Hematopoietic multipotent progenitor cell (in vitro differentiated cells): ENCODE data around the gene RWDD2A. TPM values are rescaled to one million over a fixed set of nuclear protein-coding genes. Genes with fewer than 3 reads are reported as not detected.
A peak's percentile ranks its signal among the peaks of the same experiment; 100 is the strongest.

Source experiments
- DNase-seq, 3 donors: peaks; one replicate each; pipeline ENCODE4 v3.0.0-alpha.2; 2011 to 2015; ENCODE audit warnings: low read depth in 2 of 3, low spot score in 2 of 3
- total RNA-seq: library from RNA; depleted of rRNA; stranded (reverse); fragments of >200 nt; gene quantifications from one replicate; pipeline ENCODE4 v1.2.3, GENCODE V29; 2012

Gene RWDD2A
- total RNA-seq, 1 donor = 0.81 TPM

DNA sequence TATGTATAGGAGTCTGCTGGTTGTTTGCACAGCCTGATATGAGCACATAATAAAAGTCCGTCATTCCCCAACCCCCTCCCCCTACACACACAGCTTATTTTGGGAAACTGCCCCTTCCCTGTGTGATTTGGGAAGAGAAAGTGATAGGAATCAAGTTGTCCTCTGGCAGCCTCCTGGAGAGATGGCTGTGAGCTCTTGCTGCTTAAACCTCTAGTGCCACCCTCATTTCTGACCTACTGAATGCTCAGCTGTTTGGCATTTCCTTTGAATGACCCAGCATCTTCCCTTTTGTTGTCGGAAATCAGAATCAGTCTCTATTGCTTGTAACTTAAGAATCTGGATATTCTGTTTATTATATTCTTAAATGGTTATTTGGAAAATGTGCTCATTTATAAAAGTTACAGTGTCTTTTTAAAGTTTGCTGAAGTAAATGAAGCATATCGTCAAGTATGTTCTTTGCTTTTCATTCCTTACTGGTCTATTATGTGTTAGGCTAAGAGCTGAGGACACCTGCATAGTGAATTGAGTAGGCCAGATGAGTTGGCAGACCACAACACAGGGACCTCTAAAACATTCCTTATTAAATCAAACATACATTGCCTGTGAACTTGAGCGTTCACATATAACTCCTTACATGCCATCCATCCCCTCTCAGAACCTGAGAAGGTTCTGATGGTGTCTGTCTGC is 5.5 kb downstream of the RWDD2A start:
- DNase-seq = no peak

DNA sequence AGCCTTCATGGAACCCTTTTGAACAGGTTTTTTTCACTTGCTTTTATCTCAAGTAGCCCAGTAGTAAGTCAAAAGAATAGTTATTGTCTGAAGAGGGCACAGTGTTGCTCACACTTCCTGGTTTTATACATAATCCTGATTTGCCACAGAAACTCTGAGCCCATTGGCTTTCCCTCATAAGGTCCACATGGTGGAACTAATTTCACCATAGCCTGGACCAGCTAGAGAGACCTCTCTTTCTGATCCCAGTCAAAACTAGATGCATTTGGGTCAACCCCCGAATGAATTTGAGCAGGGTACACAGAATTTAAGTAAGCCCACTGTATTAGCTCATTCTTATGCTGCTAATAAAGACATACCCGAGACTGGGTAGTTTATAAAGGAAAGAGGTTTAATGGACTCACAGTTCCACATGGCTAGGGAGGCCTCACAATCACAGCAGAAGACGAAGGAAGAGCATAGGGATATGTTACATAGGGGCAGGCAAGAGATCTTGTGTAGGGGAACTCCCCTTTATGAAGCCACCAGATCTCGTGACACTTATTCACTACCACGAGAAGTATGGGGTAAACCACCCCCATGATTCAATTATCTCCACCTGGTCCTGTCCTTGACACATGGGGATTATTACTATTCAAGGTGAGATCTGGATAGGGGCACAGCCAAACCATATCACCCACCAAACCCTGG is 6.2 kb downstream of the RWDD2A start:
- no peak for DNase-seq

GRCh38 chr6:83199863-83200225 is 6.7 kb downstream of the RWDD2A start:
- DNase-seq = no peak

- DNase-seq = no peak
Measured at GRCh38 chr6:83202031-83202430, 8.9 kb downstream of the RWDD2A start.

DNA sequence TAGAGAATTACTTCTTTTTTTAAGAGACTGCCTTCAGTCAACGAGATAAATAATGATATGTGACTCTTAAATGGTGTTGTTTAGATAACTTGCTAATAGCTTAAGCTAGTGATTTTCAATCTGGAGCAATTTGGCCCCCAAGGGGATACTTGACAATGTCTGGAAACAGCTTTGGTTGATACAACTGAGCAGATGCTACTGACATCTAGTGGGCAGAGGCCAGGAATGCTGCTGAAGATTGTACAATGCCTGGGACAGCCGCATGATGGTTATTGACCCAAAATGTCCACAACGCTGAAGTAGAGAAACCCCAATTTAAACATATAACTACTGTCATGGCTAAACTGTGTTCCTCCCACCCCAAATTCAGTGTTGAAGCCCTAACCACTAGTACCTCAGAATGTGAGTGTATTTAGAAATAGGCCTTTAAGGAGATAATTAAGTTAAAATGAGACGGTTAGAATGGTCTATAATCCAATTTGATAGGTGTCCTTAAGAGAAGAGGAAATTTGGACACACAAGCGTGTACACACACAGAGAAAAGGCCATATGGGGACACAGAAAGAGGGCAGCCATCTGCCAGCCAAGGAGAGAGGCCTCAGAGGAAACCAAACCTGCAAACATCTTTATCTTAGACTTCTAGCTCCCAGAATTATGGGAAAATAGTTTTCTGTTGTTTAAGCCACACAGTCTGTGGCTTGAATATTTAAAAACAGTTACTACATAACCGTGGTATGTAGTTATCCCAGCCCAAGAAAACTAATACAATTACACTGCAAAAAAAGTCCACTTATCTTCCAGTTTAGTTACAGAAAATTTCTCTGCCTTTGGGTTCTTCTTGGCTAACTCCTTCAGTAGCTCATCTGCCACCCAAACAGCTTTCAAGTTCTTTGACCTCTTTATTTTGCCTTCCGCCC is 22.2 kb downstream of the RWDD2A start:
- DNase-seq = peak in 2 of 3 donors; percentile 57 to 84

DNA sequence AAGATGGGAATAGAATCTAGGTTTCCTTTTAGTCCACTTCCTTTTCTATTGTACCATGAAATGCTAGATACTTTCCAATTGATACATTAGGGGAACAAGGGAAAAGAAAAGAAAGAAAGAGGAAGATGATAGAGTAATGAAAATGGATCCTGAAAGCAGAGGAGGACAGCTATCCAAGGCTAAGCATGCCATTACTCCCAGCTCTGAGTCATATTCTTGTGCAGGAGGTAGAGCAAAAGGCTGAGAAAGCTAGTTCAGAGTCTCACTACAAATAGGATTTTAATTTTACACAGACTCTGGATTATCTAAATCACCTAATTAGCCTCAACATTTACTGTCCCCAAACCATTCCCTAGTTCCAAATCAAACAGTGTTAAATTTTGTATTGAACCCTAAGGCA is 23.6 kb downstream of the RWDD2A start:
- no peak for DNase-seq

- DNase-seq = no peak
Measured at GRCh38 chr6:83218646-83219045, 25.5 kb downstream of the RWDD2A start.

GRCh38 chr6:83220121-83220520 is 27.0 kb downstream of the RWDD2A start:
- DNase-seq = no peak

- no peak for DNase-seq
Measured at GRCh38 chr6:83221276-83221675, 28.1 kb downstream of the RWDD2A start.

DNA sequence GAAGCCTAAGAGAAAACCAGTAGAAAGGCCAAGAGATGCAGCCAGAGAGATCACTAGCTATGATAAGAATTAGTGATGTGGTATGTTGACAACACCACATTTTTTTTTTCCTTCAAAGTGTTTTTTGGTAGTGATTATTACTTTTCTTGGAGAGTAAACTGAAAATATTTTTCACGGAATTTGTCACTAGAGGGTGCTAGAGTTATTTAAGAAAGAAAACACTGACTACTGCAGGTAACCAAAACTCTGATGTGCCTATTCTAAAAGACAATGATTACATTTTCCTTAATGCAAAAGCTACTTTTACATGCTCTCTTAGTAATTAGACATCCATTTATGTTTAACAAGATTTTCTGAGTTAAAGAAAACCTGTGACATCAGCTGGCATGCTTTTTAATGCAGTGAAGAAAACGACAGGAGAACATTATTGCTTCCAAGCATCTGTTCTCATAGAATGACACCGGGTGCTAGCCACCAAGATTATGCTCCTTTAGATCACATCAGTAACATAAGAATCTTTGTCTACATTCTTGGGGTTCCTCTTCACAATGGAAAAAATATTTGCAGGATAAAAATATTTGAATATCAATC is 28.8 kb downstream of the RWDD2A start:
- peak in 2 of 3 donors; percentile 36 to 70 for DNase-seq

DNA sequence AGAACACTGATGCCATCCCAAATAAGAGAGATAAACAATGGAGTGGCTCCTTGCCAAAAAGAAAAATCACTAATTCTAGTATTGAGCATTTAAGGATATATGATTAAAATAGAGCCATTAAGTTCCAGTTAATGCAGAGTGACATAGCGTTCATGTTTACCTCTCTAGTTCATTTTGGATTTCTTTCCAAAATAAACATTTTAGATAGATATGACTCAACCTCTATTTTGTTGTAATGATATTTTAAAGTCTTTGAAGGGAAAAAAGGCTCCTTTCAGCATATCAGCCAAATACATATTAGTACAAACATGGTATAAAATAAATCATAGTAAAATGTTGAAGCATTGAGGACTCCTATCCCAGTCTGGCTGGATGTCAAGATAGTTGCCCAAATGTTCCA is 33.4 kb downstream of the RWDD2A start:
- DNase-seq = no peak

DNA sequence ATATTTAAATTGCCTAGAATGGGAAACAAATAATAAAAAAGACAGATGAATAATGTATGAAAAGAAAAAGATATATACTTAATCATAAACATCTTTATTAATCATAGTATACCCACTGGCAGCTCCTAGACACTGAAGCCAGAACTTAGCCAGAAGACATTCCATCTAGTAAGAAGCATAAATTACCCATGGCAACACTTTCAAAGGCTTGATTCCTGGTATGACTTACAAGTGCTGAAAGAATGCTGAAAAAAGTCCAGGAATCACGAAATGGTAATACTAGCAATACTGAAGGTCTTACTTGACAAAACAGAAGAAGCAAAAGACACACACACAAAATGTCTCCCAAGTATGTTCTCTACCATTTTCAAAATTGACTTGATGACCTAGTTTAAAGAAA is 38.0 kb downstream of the RWDD2A start:
- DNase-seq = no peak

DNA sequence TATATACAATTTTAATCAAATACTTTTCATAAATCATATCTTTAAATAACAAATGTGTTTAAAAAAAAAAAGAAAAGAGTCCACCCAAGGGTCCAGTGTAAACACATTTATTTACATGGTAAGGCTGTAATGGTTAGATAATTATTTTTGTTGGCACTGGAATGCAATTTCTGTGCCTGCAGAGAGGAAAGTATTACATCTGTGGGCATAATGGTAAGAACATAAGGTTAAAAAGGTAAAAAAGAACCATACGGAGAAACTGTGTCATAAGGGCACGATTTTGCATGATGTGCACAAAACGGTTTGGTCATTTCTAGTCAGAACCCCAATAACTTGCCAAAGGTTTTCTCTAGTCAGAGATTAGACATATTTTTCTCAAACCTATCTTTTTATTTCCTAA is 54.3 kb downstream of the RWDD2A start:
- no peak for DNase-seq

Other genes with a start within 250 kb of the RWDD2A start
- gene UBE3D, start 127.5 kb upstream of the RWDD2A start, total RNA-seq = 4.3 TPM
- gene DOP1A, start 125.7 kb upstream of the RWDD2A start, total RNA-seq = 18.6 TPM
- 8.1 TPM for gene PGM3, start 92 bp upstream of the RWDD2A start, total RNA-seq
- under 0.01 TPM for gene ME1, start 237.7 kb downstream of the RWDD2A start, total RNA-seq